K562 (cell line): Measurements from ENCODE around the gene FCHSD1. TPM values are rescaled to one million over a fixed set of nuclear protein-coding genes. Genes with fewer than 3 reads are reported as not detected.

Experiments
- ATF7 ChIP-seq: fragments of 450-650 bp; IDR thresholded peaks from 2 replicates; pipeline ENCODE4 v1.7.1; 2014; ENCODE audit warnings: mild to moderate bottlenecking, moderate library complexity
- EHMT2 ChIP-seq: fragments of 450-650 bp; IDR thresholded peaks from 2 replicates; pipeline ENCODE4 v1.6.1; 2018; ENCODE audit warnings: antibody characterized with exemption
- EWSR1 ChIP-seq: fragments of 450-650 bp; IDR thresholded peaks from 2 replicates; pipeline ENCODE4 v1.6.1; 2018; ENCODE audit warnings: borderline replicate concordance, mild to moderate bottlenecking, low read depth, moderate library complexity; ENCODE audit not compliant: partially characterized antibody
- GABPB1 ChIP-seq: sonication (generic); formaldehyde crosslinking; IDR thresholded peaks from 2 replicates; pipeline ENCODE4 v1.8.0; 2022; ENCODE audit warnings: mild to moderate bottlenecking, missing genetic modification reagents
- JUN ChIP-seq, 2 experiments: sonication (generic) in 1 of 2; formaldehyde crosslinking in 1 of 2; IDR thresholded peaks; 2 replicates each; pipeline versions ENCODE4 v1.6.1 to v1.8.0; 2012 to 2022; ENCODE audit warnings: borderline replicate concordance in 2 of 2, mild to moderate bottlenecking in 2 of 2, improper control_type of control experiment in 1 of 2, low read depth in 1 of 2, low read length in 1 of 2, missing genetic modification reagents in 1 of 2
- KDM5B ChIP-seq: fragments of 200-600 bp; sonication (generic); IDR thresholded peaks from 2 replicates; pipeline ENCODE4 v1.6.1; 2012; ENCODE audit warnings: low read depth, mild to moderate bottlenecking, moderate library complexity, low read length, control low read depth, inconsistent platforms; ENCODE audit not compliant: insufficient replicate concordance
- NBN ChIP-seq: fragments of 450-650 bp; IDR thresholded peaks from 2 replicates; pipeline ENCODE4 v1.6.1; 2016; ENCODE audit warnings: low read depth, mild to moderate bottlenecking
- NCOA1 ChIP-seq: fragments of 450-650 bp; IDR thresholded peaks from 2 replicates; pipeline ENCODE4 v1.6.1; 2016; ENCODE audit warnings: low read depth
- NR3C1 ChIP-seq: sonication (generic); formaldehyde crosslinking; IDR thresholded peaks from 2 replicates; pipeline ENCODE4 v1.8.1; 2022; ENCODE audit warnings: missing genetic modification reagents
- RUNX1 ChIP-seq: sonication (generic); IDR thresholded peaks from 2 replicates; pipeline ENCODE4 v1.6.1; 2016; ENCODE audit warnings: antibody characterized with exemption, low read depth
- SMARCA5 ChIP-seq: fragments of 450-650 bp; IDR thresholded peaks from 2 replicates; pipeline ENCODE4 v1.6.1; 2016
- ZBTB7A ChIP-seq: IDR thresholded peaks from 2 replicates; pipeline ENCODE4 v1.6.1; 2011; ENCODE audit warnings: low read depth, mild to moderate bottlenecking, low read length, moderate library complexity, borderline replicate concordance; ENCODE audit not compliant: control insufficient read depth
- ZC3H4 ChIP-seq: sonication (generic); formaldehyde crosslinking; IDR thresholded peaks from 2 replicates; pipeline ENCODE4 v1.9.0; 2021; ENCODE audit warnings: missing genetic modification reagents, borderline replicate concordance
- ZNF263 ChIP-seq: sonication (generic); formaldehyde crosslinking; IDR thresholded peaks from 2 replicates; pipeline ENCODE4 v1.8.0; 2022; ENCODE audit warnings: mild to moderate bottlenecking, missing genetic modification reagents, borderline replicate concordance
- ZNF354B ChIP-seq: fragments of 250-450 bp; sonication (Bioruptor Pico); IDR thresholded peaks from 2 replicates; pipeline ENCODE4 v1.4.0; 2020
- ZNF696 ChIP-seq: fragments of 250-450 bp; sonication (Bioruptor Pico); conservative IDR thresholded peaks from 2 replicates; pipeline ENCODE4 v1.4.0; 2020; ENCODE audit warnings: mild to moderate bottlenecking, moderate library complexity
- ZNF79 ChIP-seq: fragments of 250-450 bp; sonication (Bioruptor Pico); IDR thresholded peaks from 2 replicates; pipeline ENCODE4 v1.4.0; 2020; ENCODE audit warnings: low read depth, mild to moderate bottlenecking, moderate library complexity
- polyA plus RNA-seq, 8 experiments: library from polyadenylated mRNA; depleted of rRNA in 4 of 8; stranded (reverse) in 5 of 8; unstranded in 3 of 8; fragments of >200 nt; fragmentation: Nextera tagmentation in 2 of 8; fragmentation: Illumina TruSeq in 1 of 8; extraction: Ambion mirVana in 2 of 8; extraction: Trizol in 1 of 8; gene quantifications; 2 replicates each; pipeline versions ENCODE4 v1.2.1 to v1.2.3, GENCODE V29; 2011 to 2014; ENCODE audit warnings: inconsistent platforms in 1 of 8, missing spikeins in 1 of 8
- total RNA-seq, 7 experiments: library from RNA; depleted of rRNA in 6 of 7; stranded (reverse); fragments of >200 nt in 6 of 7; fragmentation: Illumina TruSeq in 2 of 7; extraction: Trizol in 2 of 7; gene quantifications; 2 replicates each; pipeline versions ENCODE4 v1.2.1 to v1.2.3, GENCODE V29; 2011 to 2021; ENCODE audit warnings: low replicate concordance in 1 of 7
- TF ChIP-seq, protein P1 (sequence below): fragments of 450-650 bp; formaldehyde crosslinking; IDR thresholded peaks from 2 replicates; pipeline ENCODE4 v1.4.0; 2020; ENCODE audit warnings: mild to moderate bottlenecking, mixed read lengths
- TF ChIP-seq, protein P2 (sequence below): fragments of 450-650 bp; formaldehyde crosslinking; IDR thresholded peaks from 2 replicates; pipeline ENCODE4 v1.4.0; 2020; ENCODE audit warnings: mild to moderate bottlenecking, moderate library complexity
- TF ChIP-seq, protein P3 (sequence below): fragments of 200-800 bp; sonication (Bioruptor generic); IDR thresholded peaks from 2 replicates; pipeline ENCODE4 v1.6.1; 2017; ENCODE audit warnings: missing genetic modification characterization, missing compliant biosample characterization
- TF ChIP-seq, protein P4 (sequence below): sonication (generic); formaldehyde crosslinking; IDR thresholded peaks from 2 replicates; pipeline ENCODE4 v1.9.0; 2022; ENCODE audit warnings: mild to moderate bottlenecking, missing genetic modification reagents
- TF ChIP-seq, protein P5 (sequence below), 3 experiments: IDR thresholded peaks in 2 of 3; conservative IDR thresholded peaks in 1 of 3; 2 replicates each; pipeline ENCODE4 v1.5.1; 2011 to 2012; ENCODE audit warnings: low read length in 3 of 3, mild to moderate bottlenecking in 3 of 3, control low read depth in 2 of 3, improper control_type of control experiment in 1 of 3, inconsistent platforms in 1 of 3, low read depth in 1 of 3, mixed read lengths in 1 of 3, moderate library complexity in 1 of 3; ENCODE audit not compliant: insufficient read depth in 2 of 3

FCHSD1 gene
- total and polyA plus RNA-seq, 9 of the 15 experiments (the other 6 are each of a cell fraction or from before 2014, with no cell fraction given), result 0.35 to 37.5 (median 13.6) TPM

DNA sequence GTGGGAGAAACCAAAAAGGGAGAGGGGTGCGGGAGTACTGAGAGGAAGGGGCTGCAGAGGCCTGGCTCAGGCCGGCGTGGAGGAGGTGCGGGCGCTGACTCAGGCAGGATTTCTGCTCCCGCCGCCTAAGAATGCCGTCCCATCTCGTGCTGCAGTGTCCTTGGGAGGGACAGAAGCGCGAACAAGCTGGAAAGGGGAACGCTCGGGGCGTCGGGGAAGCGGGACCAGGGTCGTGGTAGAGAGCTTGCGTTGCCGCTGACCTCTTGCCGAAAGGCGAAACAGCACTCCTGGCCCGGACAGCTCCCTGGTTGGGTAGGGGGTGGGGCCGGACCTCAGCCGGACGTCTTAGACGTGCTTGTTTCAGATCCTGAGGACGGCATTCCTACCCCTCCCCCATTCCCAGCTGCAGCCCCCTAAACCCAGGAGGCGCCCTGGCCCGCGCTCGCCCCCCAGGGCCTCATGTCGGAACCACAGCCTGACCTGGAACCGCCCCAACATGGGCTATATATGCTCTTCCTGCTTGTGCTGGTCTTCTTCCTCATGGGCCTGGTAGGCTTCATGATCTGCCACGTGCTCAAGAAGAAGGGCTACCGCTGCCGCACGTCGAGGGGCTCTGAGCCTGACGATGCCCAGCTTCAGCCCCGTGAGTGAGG lies 13.3 kb downstream of the FCHSD1 start (continued):
- peak; percentile 12 for TF ChIP-seq KDM5B
- no peak for TF ChIP-seq NBN
- 0 out of 2 replicates have a peak, but pooled peaks have one; percentile 18 for TF ChIP-seq ATF7
- no peak for TF ChIP-seq ZNF354B
- TF ChIP-seq, protein P1, sequence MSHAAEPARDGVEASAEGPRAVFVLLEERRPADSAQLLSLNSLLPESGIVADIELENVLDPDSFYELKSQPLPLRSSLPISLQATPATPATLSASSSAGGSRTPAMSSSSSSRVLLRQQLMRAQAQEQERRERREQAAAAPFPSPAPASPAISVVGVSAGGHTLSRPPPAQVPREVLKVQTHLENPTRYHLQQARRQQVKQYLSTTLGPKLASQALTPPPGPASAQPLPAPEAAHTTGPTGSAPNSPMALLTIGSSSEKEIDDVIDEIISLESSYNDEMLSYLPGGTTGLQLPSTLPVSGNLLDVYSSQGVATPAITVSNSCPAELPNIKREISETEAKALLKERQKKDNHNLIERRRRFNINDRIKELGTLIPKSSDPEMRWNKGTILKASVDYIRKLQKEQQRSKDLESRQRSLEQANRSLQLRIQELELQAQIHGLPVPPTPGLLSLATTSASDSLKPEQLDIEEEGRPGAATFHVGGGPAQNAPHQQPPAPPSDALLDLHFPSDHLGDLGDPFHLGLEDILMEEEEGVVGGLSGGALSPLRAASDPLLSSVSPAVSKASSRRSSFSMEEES (CRISPR knock-in tag), result no peak
- TF ChIP-seq EWSR1, result no peak
- peak; percentile 47 for TF ChIP-seq NCOA1
- TF ChIP-seq RUNX1, result no peak
- TF ChIP-seq EHMT2, result peak; percentile 95
- TF ChIP-seq ZBTB7A, result peak; percentile 76; the same call in 1 of the 2 replicates
- TF ChIP-seq ZNF696 (CRISPR knock-in tag), result no peak
- peak; percentile 89 for TF ChIP-seq NR3C1 (CRISPR knock-in tag)
- TF ChIP-seq, protein P2, sequence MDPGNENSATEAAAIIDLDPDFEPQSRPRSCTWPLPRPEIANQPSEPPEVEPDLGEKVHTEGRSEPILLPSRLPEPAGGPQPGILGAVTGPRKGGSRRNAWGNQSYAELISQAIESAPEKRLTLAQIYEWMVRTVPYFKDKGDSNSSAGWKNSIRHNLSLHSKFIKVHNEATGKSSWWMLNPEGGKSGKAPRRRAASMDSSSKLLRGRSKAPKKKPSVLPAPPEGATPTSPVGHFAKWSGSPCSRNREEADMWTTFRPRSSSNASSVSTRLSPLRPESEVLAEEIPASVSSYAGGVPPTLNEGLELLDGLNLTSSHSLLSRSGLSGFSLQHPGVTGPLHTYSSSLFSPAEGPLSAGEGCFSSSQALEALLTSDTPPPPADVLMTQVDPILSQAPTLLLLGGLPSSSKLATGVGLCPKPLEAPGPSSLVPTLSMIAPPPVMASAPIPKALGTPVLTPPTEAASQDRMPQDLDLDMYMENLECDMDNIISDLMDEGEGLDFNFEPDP, result no peak
- TF ChIP-seq, protein P3, sequence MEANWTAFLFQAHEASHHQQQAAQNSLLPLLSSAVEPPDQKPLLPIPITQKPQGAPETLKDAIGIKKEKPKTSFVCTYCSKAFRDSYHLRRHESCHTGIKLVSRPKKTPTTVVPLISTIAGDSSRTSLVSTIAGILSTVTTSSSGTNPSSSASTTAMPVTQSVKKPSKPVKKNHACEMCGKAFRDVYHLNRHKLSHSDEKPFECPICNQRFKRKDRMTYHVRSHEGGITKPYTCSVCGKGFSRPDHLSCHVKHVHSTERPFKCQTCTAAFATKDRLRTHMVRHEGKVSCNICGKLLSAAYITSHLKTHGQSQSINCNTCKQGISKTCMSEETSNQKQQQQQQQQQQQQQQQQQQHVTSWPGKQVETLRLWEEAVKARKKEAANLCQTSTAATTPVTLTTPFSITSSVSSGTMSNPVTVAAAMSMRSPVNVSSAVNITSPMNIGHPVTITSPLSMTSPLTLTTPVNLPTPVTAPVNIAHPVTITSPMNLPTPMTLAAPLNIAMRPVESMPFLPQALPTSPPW (CRISPR knock-in tag), result peak; percentile 37
- TF ChIP-seq, protein P4, sequence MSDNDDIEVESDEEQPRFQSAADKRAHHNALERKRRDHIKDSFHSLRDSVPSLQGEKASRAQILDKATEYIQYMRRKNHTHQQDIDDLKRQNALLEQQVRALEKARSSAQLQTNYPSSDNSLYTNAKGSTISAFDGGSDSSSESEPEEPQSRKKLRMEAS (CRISPR knock-in tag), result peak; percentile 88
- TF ChIP-seq GABPB1 (CRISPR knock-in tag), result peak; percentile 54
- no peak for TF ChIP-seq ZNF79 (CRISPR knock-in tag)
- no peak for TF ChIP-seq ZNF263
- TF ChIP-seq, protein P5, sequence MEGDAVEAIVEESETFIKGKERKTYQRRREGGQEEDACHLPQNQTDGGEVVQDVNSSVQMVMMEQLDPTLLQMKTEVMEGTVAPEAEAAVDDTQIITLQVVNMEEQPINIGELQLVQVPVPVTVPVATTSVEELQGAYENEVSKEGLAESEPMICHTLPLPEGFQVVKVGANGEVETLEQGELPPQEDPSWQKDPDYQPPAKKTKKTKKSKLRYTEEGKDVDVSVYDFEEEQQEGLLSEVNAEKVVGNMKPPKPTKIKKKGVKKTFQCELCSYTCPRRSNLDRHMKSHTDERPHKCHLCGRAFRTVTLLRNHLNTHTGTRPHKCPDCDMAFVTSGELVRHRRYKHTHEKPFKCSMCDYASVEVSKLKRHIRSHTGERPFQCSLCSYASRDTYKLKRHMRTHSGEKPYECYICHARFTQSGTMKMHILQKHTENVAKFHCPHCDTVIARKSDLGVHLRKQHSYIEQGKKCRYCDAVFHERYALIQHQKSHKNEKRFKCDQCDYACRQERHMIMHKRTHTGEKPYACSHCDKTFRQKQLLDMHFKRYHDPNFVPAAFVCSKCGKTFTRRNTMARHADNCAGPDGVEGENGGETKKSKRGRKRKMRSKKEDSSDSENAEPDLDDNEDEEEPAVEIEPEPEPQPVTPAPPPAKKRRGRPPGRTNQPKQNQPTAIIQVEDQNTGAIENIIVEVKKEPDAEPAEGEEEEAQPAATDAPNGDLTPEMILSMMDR (IDR thresholded peaks at IDR 0.05 in 2 of 3, conservative IDR thresholded peaks at IDR 0.05 in 1 of 3; ENCODE audit: insufficient read depth in 2 of 3, low read depth in 1 of 3, low read length in 3 of 3), result peak; percentile 49 to 72 (median 66); a peak in 5 of 6 replicates
- no peak for TF ChIP-seq SMARCA5
- no peak for TF ChIP-seq ZC3H4 (CRISPR knock-in tag)
- TF ChIP-seq JUN (IDR thresholded peaks at IDR 0.05; ENCODE audit: borderline replicate concordance, low read depth, low read length), result no peak
- 0 out of 2 replicates have a peak, but pooled peaks have one; percentile 42 for TF ChIP-seq JUN (CRISPR knock-in tag; IDR thresholded peaks at IDR 0.05; ENCODE audit: borderline replicate concordance)
